CD14-positive monocyte (primary cell): Measurements from ENCODE around the gene PDCL3. TPM values are rescaled to one million over a fixed set of nuclear protein-coding genes. Genes with fewer than 3 reads are reported as not detected.

Experiments used
- DNase-seq, 3 donors: peaks; one replicate each; pipeline ENCODE4 v3.0.0-alpha.2; 2011 to 2022
- H2AFZ ChIP-seq: 2 replicates; pipeline ENCODE4 v1.6.0; 2012; ENCODE audit warnings: mild to moderate bottlenecking, low read depth, low read length, inconsistent platforms; ENCODE audit not compliant: insufficient read depth, poor library complexity, severe bottlenecking
- H3K27ac ChIP-seq, 2 donors: 1 replicate in 1 of 2; 2 replicates in 1 of 2; pipeline ENCODE4 v1.5.1; 2012 to 2013; ENCODE audit warnings: low read length in 2 of 2, control low read depth in 1 of 2, inconsistent platforms in 1 of 2, low read depth in 1 of 2, mild to moderate bottlenecking in 1 of 2
- H3K27me3 ChIP-seq, 2 donors: one replicate each; pipeline versions ENCODE4 v1.6.0 to v1.6.1; 2011 to 2013; ENCODE audit warnings: low read length in 2 of 2; ENCODE audit not compliant: control insufficient read depth in 2 of 2, insufficient read depth in 2 of 2
- H3K36me3 ChIP-seq, 2 donors: replicated peaks in 1 of 2; 1 replicate in 1 of 2; 2 replicates in 1 of 2; pipeline versions ENCODE4 v1.5.1 to v1.6.1; 2012 to 2013; ENCODE audit warnings: low read length in 2 of 2, control low read depth in 1 of 2, inconsistent platforms in 1 of 2, mild to moderate bottlenecking in 1 of 2; ENCODE audit not compliant: insufficient read depth in 2 of 2, control insufficient read depth in 1 of 2
- H3K4me1 ChIP-seq, 2 donors: 1 replicate in 1 of 2; 2 replicates in 1 of 2; pipeline versions ENCODE4 v1.5.1 to v1.6.1; 2012 to 2013; ENCODE audit warnings: low read length in 2 of 2, control low read depth in 1 of 2, inconsistent platforms in 1 of 2, mild to moderate bottlenecking in 1 of 2, moderate library complexity in 1 of 2; ENCODE audit not compliant: insufficient read depth in 2 of 2, control insufficient read depth in 1 of 2
- H3K4me2 ChIP-seq: replicated peaks from 2 replicates; pipeline ENCODE3; 2012; ENCODE audit warnings: low read length, moderate library complexity, mild to moderate bottlenecking; ENCODE audit not compliant: poor library complexity, severe bottlenecking; ENCODE audit errors: extremely low read depth
- H3K4me3 ChIP-seq, 3 experiments: fragments of 200-600 bp in 1 of 3; sonication (generic) in 1 of 3; replicated peaks in 1 of 3; 1 replicate in 2 of 3; 2 replicates in 1 of 3; pipeline ENCODE4 v1.5.1; 2011 to 2013; ENCODE audit warnings: low read length in 3 of 3, mild to moderate bottlenecking in 3 of 3, control low read depth in 2 of 3, low read depth in 2 of 3, inconsistent platforms in 1 of 3, moderate library complexity in 1 of 3
- H3K79me2 ChIP-seq: 2 replicates; pipeline ENCODE4 v1.6.0; 2012; ENCODE audit warnings: mild to moderate bottlenecking, control low read depth, inconsistent platforms, low read length, moderate library complexity; ENCODE audit not compliant: insufficient read depth
- H3K9ac ChIP-seq: 2 replicates; pipeline ENCODE4 v1.6.0; 2017; ENCODE audit warnings: low read length, mild to moderate bottlenecking; ENCODE audit not compliant: insufficient read depth, poor library complexity, severe bottlenecking
- H3K9me3 ChIP-seq, 2 donors: replicated peaks in 1 of 2; 1 replicate in 1 of 2; 2 replicates in 1 of 2; pipeline versions ENCODE4 v1.5.1 to v1.6.1; 2012 to 2013; ENCODE audit warnings: low read length in 2 of 2, control low read depth in 1 of 2; ENCODE audit not compliant: control insufficient read depth in 1 of 2, insufficient read depth in 1 of 2
- H4K20me1 ChIP-seq: 2 replicates; pipeline ENCODE4 v1.6.0; 2012; ENCODE audit warnings: mild to moderate bottlenecking, low read length, control low read depth, moderate library complexity; ENCODE audit not compliant: insufficient read depth
- H3K27ac Mint-ChIP-seq, 7 donors: one replicate each; pipeline ENCODE4 v1.8.0; 2020; ENCODE audit warnings: mild to moderate bottlenecking in 7 of 7, mixed read lengths in 7 of 7, moderate library complexity in 6 of 7, inconsistent platforms in 2 of 7
- H3K27me3 Mint-ChIP-seq, 3 donors: one replicate each; pipeline ENCODE4 v1.8.0; 2021 to 2022; ENCODE audit warnings: low read depth in 3 of 3, mild to moderate bottlenecking in 3 of 3, mixed read lengths in 3 of 3, moderate library complexity in 3 of 3, inconsistent platforms in 1 of 3
- H3K36me3 Mint-ChIP-seq, 2 donors: one replicate each; pipeline ENCODE4 v1.8.0; 2020; ENCODE audit warnings: mixed read lengths in 2 of 2, inconsistent platforms in 1 of 2, mild to moderate bottlenecking in 1 of 2
- H3K4me1 Mint-ChIP-seq: one replicate; pipeline ENCODE4 v1.8.0; 2020; ENCODE audit warnings: mild to moderate bottlenecking, mixed read lengths
- H3K4me3 Mint-ChIP-seq, 2 donors: one replicate each; pipeline ENCODE4 v1.8.0; 2020; ENCODE audit warnings: mild to moderate bottlenecking in 2 of 2, mixed read lengths in 2 of 2, moderate library complexity in 1 of 2
- H3K9me3 Mint-ChIP-seq, 7 donors: one replicate each; pipeline ENCODE4 v1.8.0; 2020 to 2022; ENCODE audit warnings: mixed read lengths in 7 of 7, mild to moderate bottlenecking in 6 of 7, moderate library complexity in 6 of 7, inconsistent platforms in 2 of 7
- CTCF ChIP-seq: fragments of 200-600 bp; IDR thresholded peaks from one replicate; pipeline ENCODE4 v1.8.0; 2022; ENCODE audit warnings: antibody characterized with exemption, mild to moderate bottlenecking
- WGBS: methylation state at CpG from one replicate; pipeline ENCODE4 v1.1.5; 2013; ENCODE audit warnings: missing lambda C conversion rate; ENCODE audit not compliant: insufficient coverage; 5-methylcytosine and 5-hydroxymethylcytosine counted together
- intact Hi-C, 2 donors: fragments of 100-400 bp; cut with micrococcal nuclease; formaldehyde crosslinking; loops; one replicate each; pipeline versions ENCODE4 v1.15.0 to v1.15.1; 2023
- polyA plus RNA-seq, 3 donors: library from polyadenylated mRNA; depleted of rRNA in 1 of 3; unstranded in 2 of 3; stranded (reverse) in 1 of 3; fragments of 300-500 nt in 2 of 3; fragments of >200 nt in 1 of 3; fragmentation: Illumina TruSeq in 2 of 3; gene quantifications; 1 replicate in 2 of 3; 2 replicates in 1 of 3; pipeline ENCODE4 v1.2.3, GENCODE V29; 2012 to 2021

Gene PDCL3
- polyA plus RNA-seq, 3 donors: 15.9 to 28.4 (median 24.8) TPM

- TF ChIP-seq CTCF: no peak
- H4K20me1 ChIP-seq: no peaks in the 10 kb centered on the region
- no peak overlapping the region for H3K4me3 ChIP-seq
- no peaks in the 10 kb centered on the region for H3K4me1 ChIP-seq
- peaks cover 0 to 8% (median 4%) of the 10 kb centered on the region in 3 donors for H3K27me3 Mint-ChIP-seq
- no peak overlapping the region for H3K4me3 Mint-ChIP-seq
- no peaks in the 10 kb centered on the region for H3K36me3 Mint-ChIP-seq
- peaks cover 0 to 11% (median 2%) of the 10 kb centered on the region in 7 donors for H3K9me3 Mint-ChIP-seq
- no peak for DNase-seq
- no peak overlapping the region for H3K9ac ChIP-seq
- no peaks in the 10 kb centered on the region for H3K4me1 Mint-ChIP-seq
- no peaks in the 10 kb centered on the region for H3K27me3 ChIP-seq
- WGBS: no CpG with 5 or more reads among the region's 2 CpGs
- H3K27ac ChIP-seq: no peak overlapping the region
- H3K36me3 ChIP-seq: no peaks in the 10 kb centered on the region
- no peak overlapping the region for H3K27ac Mint-ChIP-seq
- H2AFZ ChIP-seq: no peak overlapping the region
- no peaks in the 10 kb centered on the region for H3K79me2 ChIP-seq
- H3K4me2 ChIP-seq: no peak overlapping the region
- H3K9me3 ChIP-seq: no peaks in the 10 kb centered on the region
- intact Hi-C loops: no loop called here
Measured at GRCh38 chr2:100520224-100520623, 42.6 kb upstream of the PDCL3 start.

- no peak overlapping the region for H2AFZ ChIP-seq
- H3K9me3 ChIP-seq: no peaks in the 10 kb centered on the region
- no peak overlapping the region for H3K4me3 Mint-ChIP-seq
- intact Hi-C loops: no loop called here
- DNase-seq: no peak
- no peaks in the 10 kb centered on the region for H3K27me3 ChIP-seq
- no peak for TF ChIP-seq CTCF
- no peaks in the 10 kb centered on the region for H3K4me1 Mint-ChIP-seq
- no peaks in the 10 kb centered on the region for H3K36me3 Mint-ChIP-seq
- no peaks in the 10 kb centered on the region for H3K36me3 ChIP-seq
- peaks cover 0 to 4% (median 2%) of the 10 kb centered on the region in 3 donors for H3K27me3 Mint-ChIP-seq
- H3K9me3 Mint-ChIP-seq: peaks cover 0 to 11% (median 2%) of the 10 kb centered on the region in 7 donors
- H3K4me3 ChIP-seq: no peak overlapping the region
- WGBS: 100% methylated on average over 1 of the region's 1 CpG
- H3K79me2 ChIP-seq: no peaks in the 10 kb centered on the region
- H3K4me1 ChIP-seq: no peaks in the 10 kb centered on the region
- no peak overlapping the region for H3K27ac Mint-ChIP-seq
- H4K20me1 ChIP-seq: no peaks in the 10 kb centered on the region
- no peak overlapping the region for H3K9ac ChIP-seq
- no peak overlapping the region for H3K27ac ChIP-seq
- H3K4me2 ChIP-seq: no peak overlapping the region
Measured at GRCh38 chr2:100522430-100522829, 40.4 kb upstream of the PDCL3 start.
